ENCODE measurements around the gene PRKCA.

PRKCA gene

GRCh38 chr17:66413559-66414520, 111.4 kb downstream of the PRKCA start:
- TF ChIP-seq CTCF (IDR thresholded peaks at IDR 0.05) = no peak
- H3K36me3 ChIP-seq = no peaks in the 10 kb centered on the region
- no peak overlapping the region for H3K4me3 ChIP-seq (ENCODE audit: low read depth in 1 of 2, low read length in 1 of 2)
- H3K9me3 ChIP-seq = no peaks in the 10 kb centered on the region
- no peaks in the 10 kb centered on the region for H3K27me3 ChIP-seq
- no peak overlapping the region for H3K27ac ChIP-seq
- no peaks in the 10 kb centered on the region for H3K4me1 ChIP-seq (ENCODE audit: control insufficient read depth in 1 of 2, insufficient read depth in 1 of 2, low read depth in 1 of 2, low read length in 1 of 2)

GRCh38 chr17:66414561-66415175, 112.3 kb downstream of the PRKCA start:
- H3K4me3 ChIP-seq (ENCODE audit: low read depth in 1 of 2, low read length in 1 of 2) = no peak overlapping the region
- H3K27me3 ChIP-seq = no peaks in the 10 kb centered on the region
- H3K36me3 ChIP-seq = no peaks in the 10 kb centered on the region
- TF ChIP-seq CTCF (IDR thresholded peaks at IDR 0.05) = no peak
- no peaks in the 10 kb centered on the region for H3K4me1 ChIP-seq (ENCODE audit: control insufficient read depth in 1 of 2, insufficient read depth in 1 of 2, low read depth in 1 of 2, low read length in 1 of 2)
- no peaks in the 10 kb centered on the region for H3K9me3 ChIP-seq
- H3K27ac ChIP-seq = no peak overlapping the region

- Histone ChIP-seq H3K27me3 (no peaks in the 10 kb centered on the region), H3K27ac (no peak overlapping the region), H3K4me3 (ENCODE audit: low read depth in 1 of 2, low read length in 1 of 2) (no peak overlapping the region), H3K4me1 (ENCODE audit: control insufficient read depth in 1 of 2, insufficient read depth in 1 of 2, low read depth in 1 of 2, low read length in 1 of 2) (no peaks in the 10 kb centered on the region), H3K36me3 (no peaks in the 10 kb centered on the region), H3K9me3 (no peaks in the 10 kb centered on the region)
- TF ChIP-seq CTCF (IDR thresholded peaks at IDR 0.05) = no peak
Observed at GRCh38 chr17:66415366-66416206, 113.2 kb downstream of the PRKCA start.

GRCh38 chr17:66416207-66416940, 114.0 kb downstream of the PRKCA start:
- TF ChIP-seq CTCF (IDR thresholded peaks at IDR 0.05) = no peak
- no peaks in the 10 kb centered on the region for H3K9me3 ChIP-seq
- H3K36me3 ChIP-seq = no peaks in the 10 kb centered on the region
- no peak overlapping the region for H3K4me3 ChIP-seq (ENCODE audit: low read depth in 1 of 2, low read length in 1 of 2)
- no peak overlapping the region for H3K27ac ChIP-seq
- H3K27me3 ChIP-seq = no peaks in the 10 kb centered on the region
- no peaks in the 10 kb centered on the region for H3K4me1 ChIP-seq (ENCODE audit: control insufficient read depth in 1 of 2, insufficient read depth in 1 of 2, low read depth in 1 of 2, low read length in 1 of 2)

- Histone ChIP-seq H3K9me3 (no peaks in the 10 kb centered on the region), H3K36me3 (no peaks in the 10 kb centered on the region), H3K27me3 (no peaks in the 10 kb centered on the region), H3K27ac (no peak overlapping the region), H3K4me3 (ENCODE audit: low read depth in 1 of 2, low read length in 1 of 2) (no peak overlapping the region), H3K4me1 (ENCODE audit: control insufficient read depth in 1 of 2, insufficient read depth in 1 of 2, low read depth in 1 of 2, low read length in 1 of 2) (no peaks in the 10 kb centered on the region)
- TF ChIP-seq CTCF (IDR thresholded peaks at IDR 0.05) = no peak
Observed at GRCh38 chr17:66417300-66417719, 114.9 kb downstream of the PRKCA start.

Measured in neutrophil (primary cell).